Lung microvascular endothelial cell (primary cell): ENCODE data around the gene PDE7B. TPM values are rescaled to one million over a fixed set of nuclear protein-coding genes. Genes with fewer than 3 reads are reported as not detected.
A peak's percentile ranks its signal among the peaks of the same experiment; 100 is the strongest.
"Not testable (repeated sequence)": the region's sequence is repeated elsewhere in the genome, so short reads cannot be mapped to it uniquely, and the experiment has no call there.

Source experiments
- DNase-seq, 2 donors: peaks; one replicate each; pipeline versions ENCODE4 v3.0.0 to v3.0.0-alpha.2; 2010; ENCODE audit warnings: low read depth in 2 of 2
- total RNA-seq: library from RNA; depleted of rRNA; stranded (reverse); fragments of >200 nt; gene quantifications from 2 replicates; pipeline ENCODE4 v1.2.1, GENCODE V29; 2014

Gene PDE7B
- total RNA-seq, 1 donor from 2014 or later, result 19.4 TPM

- no peak for DNase-seq
Observed at GRCh38 chr6:135842618-135843392, 8.7 kb upstream of the PDE7B start.

- DNase-seq, result no peak
Observed at GRCh38 chr6:135850882-135851281, 619 bp upstream of the PDE7B start.

DNA sequence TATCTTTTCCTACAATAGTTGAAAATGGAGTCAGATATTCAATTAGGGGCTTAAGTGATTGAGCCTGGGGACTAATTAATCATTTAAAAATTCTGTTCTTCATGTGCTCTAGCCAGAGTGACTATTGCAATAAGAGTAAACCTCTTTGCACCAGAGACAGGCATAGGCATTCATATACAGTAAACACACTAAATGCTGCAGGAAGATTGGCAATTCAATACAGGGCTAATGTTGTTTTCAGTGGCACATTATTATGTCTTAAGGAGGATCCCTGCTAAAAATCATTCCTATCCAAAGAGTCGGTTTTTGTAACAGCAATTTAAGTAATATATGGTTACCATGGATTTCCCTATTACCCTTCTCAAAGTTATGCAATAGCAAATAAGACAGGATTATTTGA is 1.2 kb downstream of the PDE7B start:
- DNase-seq, result no peak

- DNase-seq, result peak in 1 of 2 donors; percentile 53
Observed at GRCh38 chr6:135853227-135853626, 1.7 kb downstream of the PDE7B start.

GRCh38 chr6:135853986-135854385 is 2.5 kb downstream of the PDE7B start:
- DNase-seq, result no peak

DNA sequence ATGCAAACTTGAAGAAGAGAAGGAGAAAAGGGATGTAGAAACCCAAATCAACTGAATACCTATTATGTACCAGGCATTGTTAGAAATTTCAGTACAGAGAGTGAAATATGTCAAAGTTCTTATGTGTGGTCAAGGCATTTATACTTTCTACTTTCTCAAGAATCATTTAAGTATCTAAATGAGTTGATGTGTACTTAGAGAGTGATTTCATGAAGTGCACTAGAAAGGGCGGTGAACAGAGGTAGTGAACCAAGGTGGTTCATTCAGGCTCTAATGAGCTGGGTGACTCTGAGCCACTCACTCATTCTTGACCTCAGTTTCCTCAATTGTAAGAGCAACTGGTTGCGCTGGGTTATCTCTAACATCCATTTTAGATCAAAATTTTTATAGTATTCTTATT is 3.3 kb downstream of the PDE7B start:
- DNase-seq, result no peak

DNA sequence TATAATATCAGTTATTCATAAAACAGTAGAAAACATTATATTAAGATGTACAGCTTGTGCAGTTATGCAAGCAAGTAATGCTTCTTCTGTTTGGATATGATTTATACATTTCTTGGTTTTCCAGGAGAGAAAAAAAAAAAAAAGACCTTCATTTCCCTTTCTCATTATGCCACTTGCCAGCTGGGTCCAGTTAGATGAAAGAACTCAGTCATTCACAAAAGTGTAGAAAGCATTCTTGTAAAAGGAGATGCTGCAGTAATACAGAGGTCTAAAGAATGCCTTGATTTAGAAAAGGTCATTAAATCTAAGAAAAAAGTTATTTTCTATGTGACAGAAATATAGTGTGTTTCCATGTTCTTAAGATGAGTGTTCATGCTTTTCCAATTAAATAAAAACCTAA is 7.4 kb downstream of the PDE7B start:
- no peak for DNase-seq

DNA sequence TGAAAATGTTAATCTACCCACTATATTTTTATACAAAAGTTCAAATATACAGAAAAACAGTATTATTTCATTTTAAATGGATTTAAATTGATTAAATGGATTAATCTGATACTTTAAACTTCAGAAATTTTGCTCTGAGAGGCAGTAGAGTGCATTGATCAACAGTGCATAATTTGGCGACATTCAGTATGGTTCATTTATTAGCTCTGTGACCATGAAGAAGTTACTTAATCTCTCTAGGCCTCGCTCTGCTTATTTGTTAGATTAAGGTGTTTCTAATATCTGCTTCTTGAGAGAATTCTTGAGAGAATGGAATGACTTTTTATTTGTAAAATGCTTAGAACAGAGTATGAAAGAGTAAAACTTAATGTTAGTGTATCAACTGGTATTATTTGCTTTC is 8.9 kb downstream of the PDE7B start:
- no peak for DNase-seq

DNA sequence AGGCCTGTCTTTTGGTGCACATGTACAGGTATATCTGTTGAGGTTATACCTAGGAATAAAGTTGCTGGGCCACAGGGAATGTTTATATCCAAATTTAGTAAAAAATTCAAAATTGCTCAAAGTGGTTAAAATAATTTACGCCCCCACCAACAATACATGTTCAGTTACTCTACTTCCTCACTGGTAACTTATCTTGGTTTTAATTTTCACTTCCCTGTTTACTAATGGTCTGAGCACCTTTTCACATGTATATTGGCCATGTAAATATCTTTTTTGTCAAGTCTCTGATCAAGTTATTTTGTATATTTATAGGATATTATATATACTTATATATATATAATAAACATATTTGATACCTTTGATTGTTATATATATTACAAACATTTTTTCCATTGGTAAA is 9.7 kb downstream of the PDE7B start:
- DNase-seq, result no peak

DNA sequence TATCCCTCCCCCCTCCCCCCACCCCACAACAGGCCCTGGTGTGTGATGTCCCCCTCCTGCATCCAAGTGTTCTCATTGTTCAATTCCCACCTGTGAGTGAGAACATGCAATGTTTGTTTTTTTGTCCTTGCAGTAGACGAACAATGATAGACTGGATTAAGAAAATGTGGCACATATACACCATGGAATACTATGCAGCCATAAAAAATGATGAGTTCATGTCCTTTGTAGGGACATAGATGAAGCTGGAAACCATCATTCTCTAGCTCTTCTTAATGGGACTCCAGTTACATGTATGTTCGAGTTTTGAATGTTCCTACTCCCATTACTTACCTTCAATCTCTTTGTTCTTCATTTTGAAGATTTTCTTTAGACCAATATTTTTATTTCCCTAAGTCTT is 13.4 kb downstream of the PDE7B start:
- DNase-seq, result not testable (repeated sequence)

GRCh38 chr6:135866445-135867123 is 15.1 kb downstream of the PDE7B start:
- DNase-seq, result peak in 1 of 2 donors; percentile 46

DNA sequence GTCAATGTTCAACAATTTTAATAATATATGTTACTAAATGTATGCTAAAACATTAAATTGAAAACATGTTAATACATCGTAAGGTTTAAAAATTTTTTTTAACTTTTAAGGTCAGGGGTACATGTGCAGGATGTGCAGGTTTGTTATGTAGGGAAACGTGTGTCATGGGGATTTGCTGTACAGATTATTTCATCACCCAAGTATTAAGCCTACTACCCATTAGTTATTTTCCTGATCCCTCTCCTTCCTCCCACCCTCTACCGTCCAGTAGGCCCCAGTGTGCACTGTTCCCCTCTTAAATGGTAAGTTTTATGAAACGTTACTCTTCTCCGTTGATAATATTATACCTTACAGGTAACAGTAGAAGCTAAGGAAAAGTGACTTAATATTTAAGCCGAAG is 15.8 kb downstream of the PDE7B start:
- DNase-seq, result no peak

GRCh38 chr6:135869857-135870256 is 18.4 kb downstream of the PDE7B start:
- DNase-seq, result no peak

GRCh38 chr6:135870722-135871121 is 19.2 kb downstream of the PDE7B start:
- peak in 1 of 2 donors; percentile 76 for DNase-seq

DNA sequence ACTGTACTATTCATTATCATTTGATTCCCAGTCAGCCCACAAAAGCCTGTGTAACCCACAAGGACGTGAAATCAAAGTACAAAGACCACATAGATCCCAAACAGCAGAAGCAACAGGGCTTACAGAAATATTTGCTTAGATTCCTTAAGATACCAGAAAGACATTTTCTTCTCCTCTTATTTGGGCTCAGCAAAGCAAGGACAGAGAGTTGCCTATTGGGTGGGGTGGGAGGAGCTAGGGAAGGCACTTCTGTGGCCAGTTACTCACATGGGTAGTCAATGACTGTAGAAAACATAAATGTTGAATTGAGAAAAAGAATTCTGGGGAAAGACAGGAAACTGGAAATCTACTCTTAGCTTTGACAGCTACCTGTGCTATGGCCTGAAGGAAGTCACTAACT is 19.8 kb downstream of the PDE7B start:
- peak in 1 of 2 donors; percentile 19 for DNase-seq

- DNase-seq, result peak in 1 of 2 donors; percentile 26
Observed at GRCh38 chr6:135871878-135872277, 20.4 kb downstream of the PDE7B start.

- no peak for DNase-seq
Observed at GRCh38 chr6:135875446-135875845, 23.9 kb downstream of the PDE7B start.

DNA sequence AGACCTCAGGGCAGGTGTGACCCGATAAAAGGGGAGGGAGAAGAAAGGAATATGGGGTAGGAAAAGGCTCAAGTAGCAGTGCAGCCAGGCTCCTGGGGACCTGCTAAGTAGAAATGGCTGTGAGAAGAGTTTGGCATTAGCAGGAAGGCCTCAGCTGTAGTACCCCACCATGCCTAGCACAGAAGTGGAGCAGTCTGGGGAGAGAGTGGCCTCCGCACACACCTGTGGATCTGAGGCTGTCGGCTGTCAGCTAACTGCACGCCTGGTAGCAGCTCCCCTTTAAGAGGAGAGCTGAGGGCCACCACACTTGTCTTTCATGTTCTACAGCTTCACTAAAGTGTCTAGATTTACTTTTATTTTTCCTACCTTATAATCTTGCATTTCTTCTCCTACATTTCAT is 24.6 kb downstream of the PDE7B start:
- DNase-seq, result no peak

DNA sequence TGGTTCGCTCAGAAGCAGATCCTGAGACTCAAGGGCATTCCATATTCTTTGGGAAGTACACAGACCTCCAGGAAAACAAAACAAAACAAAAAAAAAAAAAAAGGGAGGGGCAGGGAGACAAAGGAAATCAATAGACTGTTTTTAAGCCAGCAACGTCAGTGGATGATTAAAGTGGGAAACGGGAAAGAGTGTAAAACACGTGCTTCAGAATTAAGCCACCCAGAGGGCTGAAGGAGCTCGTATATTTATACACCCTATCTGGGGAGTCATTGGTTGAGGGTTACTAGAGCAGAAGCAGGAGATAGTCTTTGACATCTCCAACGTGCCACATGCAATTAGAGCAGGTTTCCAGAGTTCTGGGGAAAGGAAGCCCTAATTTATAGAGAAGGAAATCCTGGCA is 26.2 kb downstream of the PDE7B start:
- no peak for DNase-seq

DNA sequence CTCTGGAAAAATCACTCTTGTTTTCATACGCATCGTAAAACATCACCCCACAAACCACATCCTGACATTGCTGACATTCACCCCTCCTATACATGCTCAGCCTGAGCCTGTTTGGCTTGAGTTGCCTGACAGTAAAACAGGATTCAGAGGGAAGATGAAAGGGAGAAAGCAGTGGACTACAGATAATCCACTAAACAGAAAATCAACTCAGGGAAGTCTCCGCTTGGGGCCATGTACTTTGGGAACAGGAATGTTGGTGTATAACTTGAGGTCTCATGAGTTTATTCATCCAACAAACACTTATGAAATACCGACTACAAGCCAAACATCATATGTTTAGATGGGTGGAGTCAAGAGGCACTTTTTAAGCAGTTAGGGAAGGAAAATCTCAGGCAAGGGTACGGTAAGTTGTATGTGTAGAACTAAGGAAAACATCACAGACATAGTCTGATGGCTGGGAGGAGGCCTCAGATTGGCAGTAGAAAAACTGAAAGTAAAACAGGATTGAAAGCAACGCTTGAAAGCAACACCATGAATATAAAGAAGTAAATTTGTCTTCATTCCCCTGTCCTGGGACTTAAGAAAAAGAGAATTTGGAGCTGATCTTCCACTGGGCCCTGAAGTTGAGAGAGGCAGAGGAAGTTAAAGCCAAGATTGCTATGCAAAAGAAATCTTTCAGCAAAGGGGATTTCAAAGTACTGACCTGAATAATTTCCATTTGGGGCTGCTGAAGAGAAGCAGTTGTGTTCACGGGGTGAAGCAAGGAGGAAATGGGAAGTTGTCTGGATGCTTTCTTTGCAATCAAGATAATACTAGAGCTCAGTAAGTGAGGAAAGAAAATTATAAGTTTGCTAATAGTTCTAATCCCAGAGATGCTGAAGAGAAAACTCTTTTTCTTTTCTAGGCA is 28.8 kb downstream of the PDE7B start:
- no peak for DNase-seq

DNA sequence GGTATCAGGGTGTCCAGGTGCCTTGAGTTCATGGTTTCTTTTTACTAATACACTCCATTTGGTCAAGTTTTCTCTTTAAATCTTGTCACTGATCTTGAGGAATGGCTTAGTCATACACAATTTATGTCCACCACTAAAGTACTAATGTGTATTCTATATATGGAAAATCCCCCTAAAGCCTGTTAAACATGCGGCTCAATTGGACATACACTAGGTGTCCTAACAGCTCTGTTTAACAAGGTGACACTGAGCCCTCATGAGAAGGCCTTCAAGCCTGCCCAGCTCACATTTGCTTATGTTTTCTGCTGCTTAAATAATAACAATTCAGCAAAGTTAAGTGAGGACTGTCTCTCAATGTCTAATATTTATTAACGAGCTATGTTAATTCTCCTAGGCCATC is 31.5 kb downstream of the PDE7B start:
- DNase-seq, result no peak

DNA sequence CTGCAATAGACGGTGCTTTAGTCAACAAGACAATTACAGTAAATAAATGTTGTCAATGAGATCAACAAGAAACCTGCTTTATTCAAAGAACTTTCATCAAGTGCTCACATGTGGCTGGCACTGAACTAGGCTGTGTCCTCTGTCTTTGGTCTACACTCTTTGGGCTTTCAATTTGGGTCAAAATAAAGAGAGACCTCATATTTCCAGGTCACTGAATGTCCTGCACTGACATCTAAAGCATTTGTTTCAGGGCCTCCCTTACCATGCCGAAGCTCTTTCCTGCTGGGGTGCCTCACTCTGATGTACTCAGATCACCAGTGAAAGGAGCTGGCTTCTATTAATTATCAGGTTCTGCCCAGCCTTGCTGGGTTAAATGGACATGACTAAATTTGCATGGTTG is 32.0 kb downstream of the PDE7B start:
- no peak for DNase-seq
